ENCODE results near the gene TPP1.

TPP1 gene

DNA sequence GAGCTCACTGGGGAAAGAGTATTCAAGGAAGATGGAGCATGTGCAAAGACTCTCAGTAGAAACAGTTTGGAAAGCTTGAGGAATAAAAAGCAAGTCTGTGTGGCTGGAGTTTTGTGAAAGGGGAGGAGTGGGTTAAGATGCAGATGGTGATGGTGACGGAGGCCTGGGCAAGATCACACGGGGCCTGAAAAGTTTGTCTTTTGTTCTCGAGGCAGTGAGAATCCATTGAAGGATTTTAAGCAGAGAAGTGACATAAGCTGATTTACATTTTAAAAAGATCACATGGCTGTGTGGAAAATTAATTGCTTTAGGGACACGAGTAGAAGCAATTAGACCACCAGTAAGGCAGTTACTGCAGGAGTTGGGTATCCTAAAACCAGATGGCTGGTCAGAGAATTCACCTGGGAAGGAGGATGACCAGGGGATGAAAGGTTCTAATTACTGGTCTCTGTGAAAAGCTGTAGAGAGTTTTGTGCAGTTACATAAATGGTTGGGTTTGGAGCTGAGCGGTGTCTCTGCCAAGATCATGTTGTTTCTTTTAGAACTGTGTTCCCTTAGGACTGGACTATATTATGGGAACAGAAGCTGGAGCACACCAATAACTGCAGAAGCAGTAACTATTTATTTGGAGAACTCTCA is 22.9 kb downstream of the TPP1 start:
- no peak for DNase-seq (ENCODE audit: low read depth)
- TF ChIP-seq MAX (IDR thresholded peaks at IDR 0.05; ENCODE audit: low read depth, low read length) (no peak), POLR2A (IDR thresholded peaks at IDR 0.05; ENCODE audit: extremely low read depth, insufficient read length) (no peak), MYC (IDR thresholded peaks at IDR 0.05; ENCODE audit: low read depth, low read length) (no peak), CTCF (IDR thresholded peaks at IDR 0.05; ENCODE audit: low read depth, low read length) (no peak)
- H3K4me3 ChIP-seq (ENCODE audit: low read depth, low read length): no peak overlapping the region

GRCh38 chr11:6594142-6594768 is 25.0 kb downstream of the TPP1 start:
- no peak for TF ChIP-seq MAX (IDR thresholded peaks at IDR 0.05; ENCODE audit: low read depth, low read length)
- no peak for TF ChIP-seq CTCF (IDR thresholded peaks at IDR 0.05; ENCODE audit: low read depth, low read length)
- TF ChIP-seq MYC (IDR thresholded peaks at IDR 0.05; ENCODE audit: low read depth, low read length): no peak
- TF ChIP-seq POLR2A (IDR thresholded peaks at IDR 0.05; ENCODE audit: extremely low read depth, insufficient read length): no peak
- DNase-seq (ENCODE audit: low read depth): no peak
- no peak overlapping the region for H3K4me3 ChIP-seq (ENCODE audit: low read depth, low read length)

DNA sequence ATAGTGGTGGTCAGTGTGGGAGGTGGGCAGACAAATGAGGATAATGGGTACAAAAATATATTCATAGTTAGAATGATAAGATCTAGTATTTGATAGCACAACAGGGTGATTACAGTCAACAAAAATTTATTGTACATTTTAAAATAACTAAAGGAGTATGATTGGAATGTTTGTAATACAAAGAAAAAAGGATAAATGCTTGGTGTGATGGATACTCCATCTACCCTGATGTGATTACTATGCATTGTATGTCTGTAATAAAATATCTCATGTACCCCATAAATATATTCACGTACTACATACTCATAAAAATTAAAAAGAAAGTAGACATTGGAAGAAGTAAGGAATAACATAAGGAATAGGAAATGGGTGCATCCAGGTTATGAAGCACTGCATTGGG is 31.2 kb downstream of the TPP1 start:
- TF ChIP-seq POLR2A (IDR thresholded peaks at IDR 0.05; ENCODE audit: extremely low read depth, insufficient read length) (no peak), MYC (IDR thresholded peaks at IDR 0.05; ENCODE audit: low read depth, low read length) (no peak), MAX (IDR thresholded peaks at IDR 0.05; ENCODE audit: low read depth, low read length) (no peak), CTCF (IDR thresholded peaks at IDR 0.05; ENCODE audit: low read depth, low read length) (no peak)
- DNase-seq (ENCODE audit: low read depth): no peak
- no peak overlapping the region for H3K4me3 ChIP-seq (ENCODE audit: low read depth, low read length)

- no peak for TF ChIP-seq MYC (IDR thresholded peaks at IDR 0.05; ENCODE audit: low read depth, low read length)
- TF ChIP-seq CTCF (IDR thresholded peaks at IDR 0.05; ENCODE audit: low read depth, low read length): no peak
- no peak for TF ChIP-seq POLR2A (IDR thresholded peaks at IDR 0.05; ENCODE audit: extremely low read depth, insufficient read length)
- no peak for TF ChIP-seq MAX (IDR thresholded peaks at IDR 0.05; ENCODE audit: low read depth, low read length)
- H3K4me3 ChIP-seq (ENCODE audit: low read depth, low read length): no peak overlapping the region
- no peak for DNase-seq (ENCODE audit: low read depth)
These were observed 31.8 kb downstream of the TPP1 start for GRCh38 chr11:6587360-6587953.

- no peak for DNase-seq (ENCODE audit: low read depth)
- H3K4me3 ChIP-seq (ENCODE audit: low read depth, low read length): no peak overlapping the region
- TF ChIP-seq MAX (IDR thresholded peaks at IDR 0.05; ENCODE audit: low read depth, low read length) (no peak), MYC (IDR thresholded peaks at IDR 0.05; ENCODE audit: low read depth, low read length) (no peak), CTCF (IDR thresholded peaks at IDR 0.05; ENCODE audit: low read depth, low read length) (no peak), POLR2A (IDR thresholded peaks at IDR 0.05; ENCODE audit: extremely low read depth, insufficient read length) (no peak)
These were observed 32.5 kb downstream of the TPP1 start for GRCh38 chr11:6586434-6587359.

Data from NB4 (cell line).